A549 treated with AZD9567 at 1 μM for 4 hours (cell line): ENCODE measurements around the gene BTLA. TPM values are rescaled to one million over a fixed set of nuclear protein-coding genes. Genes with fewer than 3 reads are reported as not detected.

ENCODE experiments used
- total RNA-seq: library from RNA; stranded (reverse); fragments of 200-300 nt; extraction: Qiagen RNA extraction; gene quantifications from 5 replicates; pipeline ENCODE4 v1.2.3, GENCODE V29; 2022; ENCODE audit not compliant: insufficient read depth

Gene BTLA
- total RNA-seq = not detected in 5 replicates

GRCh38 chr3:112498914-112499711, at the start of gene BTLA:
Gene BTLA, minus strand, starts transcription at chr3:112499472. Its CDS starts 114 bp downstream, at chr3:112499358.

Other genes starting within 250 kb of the BTLA start
- gene SLC9C1, start 205.3 kb downstream of the BTLA start, total RNA-seq = not detected in 5 replicates
- not detected in 5 replicates for gene CD200, start 166.3 kb downstream of the BTLA start, total RNA-seq
- 45.2 to 58.1 TPM (median 47.0 TPM) in 5 replicates for gene ATG3, start 62.5 kb upstream of the BTLA start, total RNA-seq
- gene SLC35A5, start 62.6 kb upstream of the BTLA start, total RNA-seq = 15.9 to 25.4 TPM (median 18.2 TPM) in 5 replicates
- gene CCDC80, start 141.7 kb upstream of the BTLA start, total RNA-seq = 35.4 to 53.9 TPM (median 44.1 TPM) in 5 replicates